ENCODE measurements around the gene SCRG1.

Gene SCRG1

DNA sequence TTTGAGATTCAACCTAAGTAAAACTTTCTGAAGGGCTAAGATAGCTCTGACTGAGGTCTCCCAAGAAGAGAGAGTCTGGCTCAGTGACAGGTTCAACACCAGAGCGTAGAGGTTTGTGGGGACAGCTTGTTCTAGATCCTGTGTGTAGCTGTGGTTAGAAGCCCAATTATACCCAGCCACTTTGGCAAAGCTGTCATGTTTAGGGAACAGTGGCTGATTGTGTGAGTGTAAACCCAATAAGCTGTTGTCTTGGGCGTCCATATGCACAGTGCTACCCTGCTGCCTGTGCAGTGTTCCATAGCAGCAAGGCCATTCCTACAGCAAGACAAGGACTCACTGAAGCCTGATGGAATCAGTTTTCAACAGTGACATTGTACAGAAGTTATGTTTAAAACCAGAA, 11.2 kb upstream of the SCRG1 start:
- DNase-seq, result no peak

DNA sequence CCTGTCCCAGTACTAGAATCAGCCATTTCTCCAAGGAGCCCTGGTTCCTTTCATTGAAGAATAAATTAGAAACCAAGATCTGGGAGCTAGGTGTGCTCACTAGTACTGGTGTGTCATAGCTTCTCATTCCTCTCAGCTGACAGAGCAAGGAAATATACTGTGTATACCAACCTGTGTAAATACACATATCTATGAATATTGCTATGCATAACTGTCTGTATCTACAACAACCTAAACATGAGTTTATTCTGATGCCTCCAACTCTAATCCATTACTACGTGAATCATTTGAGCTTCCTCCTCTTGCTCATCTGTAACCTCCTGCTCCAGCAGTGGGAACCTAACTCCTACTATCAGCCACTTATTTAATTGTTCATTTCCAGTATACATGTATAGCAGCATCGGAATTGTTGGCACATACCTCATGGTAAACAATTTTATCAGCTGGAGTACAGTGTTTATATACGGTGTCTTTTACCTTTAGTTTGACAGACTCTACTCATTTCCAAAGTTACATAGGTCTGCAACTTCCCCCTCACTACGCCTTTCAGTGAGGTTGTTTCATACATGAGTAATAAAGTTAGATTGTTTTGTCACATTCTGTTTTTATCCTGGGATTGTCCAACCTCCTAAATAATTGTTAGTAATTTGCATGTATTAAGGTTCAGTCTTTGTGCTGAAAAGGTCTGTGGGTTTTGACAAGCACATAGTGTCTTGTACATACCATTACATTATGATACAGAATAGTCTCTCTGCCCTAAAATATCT, 7.1 kb upstream of the SCRG1 start:
- no peak for DNase-seq

DNA sequence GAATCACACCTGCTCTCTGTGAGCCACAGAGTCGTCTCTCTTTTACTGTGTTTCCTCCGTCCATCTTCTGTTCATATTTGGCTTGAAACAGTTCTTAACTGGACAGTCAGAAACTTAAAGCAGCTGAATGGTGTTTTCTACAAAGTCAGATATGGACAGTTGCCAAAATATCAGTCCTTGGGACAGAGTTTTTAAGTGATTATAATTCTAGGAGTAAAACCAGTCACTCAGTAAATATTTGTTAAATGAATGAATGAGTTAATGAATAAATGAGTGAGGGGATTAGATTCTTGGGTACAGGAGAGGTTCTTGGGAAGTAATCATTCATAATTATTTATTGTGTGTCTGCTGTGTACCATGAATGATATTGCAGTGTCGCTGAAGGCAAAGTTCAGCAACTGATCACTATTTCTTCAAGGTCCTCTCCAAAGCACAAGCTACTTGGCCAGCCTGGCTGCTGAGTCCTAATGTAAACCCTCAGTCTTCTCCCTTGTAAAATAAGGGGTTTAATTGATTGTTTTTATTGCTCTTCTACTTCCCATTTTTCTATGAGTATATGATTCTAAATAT, 5.5 kb upstream of the SCRG1 start:
- no peak for DNase-seq

DNA sequence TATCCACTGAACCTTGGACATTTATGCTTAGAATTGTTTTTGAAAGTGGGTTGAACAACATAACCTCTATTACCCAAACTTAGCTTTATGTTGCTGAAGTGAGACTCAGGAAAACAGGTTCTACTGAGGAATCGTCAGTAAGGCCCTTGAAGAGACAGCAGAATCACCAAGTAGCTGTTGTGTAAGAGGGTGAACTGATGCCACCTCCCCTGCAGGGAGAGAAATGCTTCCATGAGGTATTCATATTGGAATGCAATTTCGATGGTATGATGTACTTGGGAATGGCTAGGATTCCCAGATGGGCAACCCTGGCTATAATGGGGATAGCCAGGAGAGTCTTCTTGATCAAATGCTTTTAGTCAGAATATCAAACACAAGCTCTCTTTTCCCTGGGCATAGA, 4.1 kb upstream of the SCRG1 start:
- DNase-seq, result no peak

DNA sequence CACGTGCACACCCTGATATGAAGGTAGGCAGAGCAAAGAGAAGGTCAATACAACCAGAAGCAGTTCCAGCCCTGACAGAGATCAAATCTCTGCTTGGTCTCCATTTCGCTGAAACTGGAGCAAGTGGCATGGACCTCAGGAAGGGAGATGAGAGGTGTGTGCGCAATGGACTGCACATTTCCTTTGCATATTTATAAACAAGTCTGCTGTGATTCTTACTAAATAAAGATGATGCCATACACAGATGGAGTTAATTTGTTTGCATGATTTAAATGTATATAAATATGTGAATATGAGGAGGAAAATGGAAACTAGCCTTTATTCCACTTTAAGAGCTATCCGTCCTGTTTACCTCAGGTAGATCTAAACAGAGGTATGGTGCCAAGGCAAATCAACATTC, 2.1 kb upstream of the SCRG1 start:
- DNase-seq, result no peak

DNA sequence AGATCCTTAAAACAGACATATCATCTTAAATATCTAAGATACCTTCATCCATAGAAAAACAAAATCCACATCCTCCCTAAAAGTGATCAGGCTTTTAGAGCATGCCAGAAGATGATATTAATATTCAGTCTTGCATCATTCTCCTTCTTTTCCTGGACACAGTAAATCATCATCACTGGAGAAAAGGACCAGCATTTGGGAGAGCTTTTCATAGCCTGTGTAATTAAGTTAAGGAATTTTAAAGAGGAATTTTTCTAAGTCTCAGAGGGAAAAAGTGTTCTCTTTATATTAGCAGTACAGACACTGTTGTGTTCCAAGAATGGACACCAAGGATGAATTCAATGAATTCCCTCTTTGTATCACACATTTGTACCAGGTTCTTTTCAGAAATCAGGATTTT, 696 bp downstream of the SCRG1 start:
- no peak for DNase-seq

DNA sequence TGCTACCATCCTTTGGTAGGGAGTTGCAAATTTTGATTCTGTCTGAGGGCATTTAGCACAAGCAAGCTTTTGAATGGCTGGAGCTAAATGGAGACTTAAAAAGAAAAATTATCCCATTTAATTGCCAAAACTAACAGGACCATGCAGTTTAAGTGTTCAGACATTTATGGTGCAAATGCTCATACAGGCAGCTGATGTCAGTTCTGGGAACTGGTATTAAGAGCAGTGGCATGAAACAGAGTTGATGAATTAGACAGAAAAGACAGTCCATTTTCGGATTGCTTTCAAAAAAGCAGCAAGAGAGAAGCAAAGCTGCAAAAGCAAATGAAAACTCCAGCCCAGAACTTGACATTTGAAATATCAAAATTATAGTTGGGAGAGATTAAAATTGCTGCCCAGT, 1.3 kb downstream of the SCRG1 start:
- no peak for DNase-seq

DNA sequence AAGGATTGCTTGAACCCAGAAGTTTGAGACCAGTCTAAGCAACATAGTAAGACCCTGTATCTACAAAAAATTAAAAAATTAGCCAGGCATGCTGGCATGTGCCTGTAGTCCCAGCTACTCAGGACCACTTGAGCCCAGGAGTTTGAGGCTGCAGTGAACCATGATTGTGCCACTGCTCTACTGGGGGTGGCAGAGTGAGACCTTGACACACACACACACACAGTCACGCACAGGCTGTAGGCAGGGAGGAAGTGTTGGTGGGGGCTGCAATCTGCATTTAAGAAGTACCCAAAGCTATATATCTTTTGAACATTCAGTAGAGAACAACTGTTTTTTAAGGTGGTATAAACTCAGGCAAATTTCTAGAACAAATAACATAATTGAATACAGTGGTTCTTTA, 7.2 kb downstream of the SCRG1 start:
- no peak for DNase-seq

DNA sequence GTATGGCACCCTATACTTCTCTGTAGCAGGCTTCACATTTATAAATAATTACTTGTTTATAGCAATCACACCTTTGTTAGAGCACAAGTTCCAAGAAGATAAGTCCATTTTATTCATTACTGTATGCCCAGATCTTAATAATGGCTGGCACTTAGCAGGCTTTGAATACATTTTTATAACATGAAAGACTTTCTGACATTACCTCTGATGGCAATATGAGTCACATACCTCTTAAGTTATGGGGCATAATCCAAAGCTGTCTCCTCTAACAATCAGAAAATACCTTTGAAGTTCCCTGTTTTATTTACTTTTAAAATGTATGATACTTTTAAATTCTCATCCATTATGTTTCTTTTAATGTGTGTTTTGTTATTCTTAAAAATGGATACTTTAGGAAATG, 12.2 kb downstream of the SCRG1 start:
- no peak for DNase-seq

DNA sequence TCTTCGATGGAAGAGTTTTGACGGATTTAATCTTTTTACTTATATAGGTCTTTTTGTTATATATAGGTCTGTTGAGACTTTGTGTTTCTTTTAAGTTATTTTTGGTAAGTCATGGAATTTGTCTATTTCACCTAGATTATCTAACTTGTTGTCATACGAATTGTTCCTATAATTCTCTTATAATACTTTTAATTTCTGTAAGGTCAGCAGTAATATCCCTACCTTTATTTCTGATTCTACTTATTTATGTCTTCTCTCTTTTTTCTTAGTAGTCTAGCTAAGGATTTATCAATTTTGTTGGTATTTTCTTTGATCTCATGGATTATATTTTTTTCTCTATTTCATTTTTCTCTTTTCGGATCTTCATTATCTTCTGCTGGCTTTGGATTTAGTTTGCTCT, 16.6 kb downstream of the SCRG1 start:
- DNase-seq, result no peak

DNA sequence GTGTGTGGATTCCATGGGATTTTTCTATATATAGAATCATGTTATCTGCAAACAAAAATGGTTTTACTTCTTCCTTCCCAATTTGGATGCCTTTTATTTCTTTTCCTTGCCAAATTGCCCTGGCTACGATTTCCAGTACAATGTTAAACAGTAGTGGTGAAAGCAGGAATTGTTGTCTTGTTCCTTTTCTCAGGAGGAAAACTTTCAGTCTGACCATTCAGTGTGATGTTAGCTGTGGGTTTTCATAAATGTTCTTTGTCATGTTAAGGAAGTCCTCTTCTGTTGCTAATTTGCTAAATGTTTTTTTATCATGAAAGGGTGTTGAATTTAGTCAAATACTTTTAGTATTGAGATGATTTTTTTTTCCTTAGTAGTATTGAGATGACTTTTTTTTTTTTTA, 17.3 kb downstream of the SCRG1 start:
- no peak for DNase-seq

DNA sequence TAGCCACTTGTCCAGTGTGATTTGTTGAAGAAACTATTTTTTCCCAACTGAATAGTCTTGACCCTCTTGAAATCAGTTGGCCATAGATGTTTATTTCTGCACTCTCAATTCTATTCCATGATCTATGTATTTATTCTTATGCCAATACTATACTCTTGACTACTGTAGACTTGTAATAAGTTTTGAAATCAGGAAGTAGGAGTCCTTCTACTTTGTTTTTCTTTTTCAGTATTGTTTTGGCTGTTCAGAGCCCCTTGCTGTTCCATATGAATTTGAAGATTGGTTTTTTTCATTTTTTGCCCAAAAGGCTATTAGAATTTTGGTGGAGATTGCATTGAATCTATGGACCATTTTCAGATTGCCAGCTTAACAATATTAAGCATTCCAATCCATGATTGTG, 17.9 kb downstream of the SCRG1 start:
- no peak for DNase-seq

DNA sequence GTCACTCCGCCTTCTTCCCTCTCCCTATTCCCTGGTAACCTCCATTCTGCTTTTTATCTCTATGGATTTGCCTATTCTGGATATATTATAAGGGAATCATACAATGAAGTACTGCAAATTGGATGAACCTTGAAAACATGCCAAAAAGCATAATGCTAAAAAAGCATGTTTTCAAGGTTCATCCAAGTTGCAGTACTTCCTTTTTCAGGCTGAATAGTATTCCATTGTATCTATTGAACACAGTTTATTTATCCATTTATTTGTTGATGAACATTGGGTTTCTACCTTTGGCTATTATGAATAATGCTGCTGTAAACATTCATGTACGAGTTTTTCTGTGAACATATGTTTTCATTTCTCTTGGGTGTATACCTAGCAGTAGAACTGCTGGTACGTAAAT, 19.0 kb downstream of the SCRG1 start:
- DNase-seq, result no peak

DNA sequence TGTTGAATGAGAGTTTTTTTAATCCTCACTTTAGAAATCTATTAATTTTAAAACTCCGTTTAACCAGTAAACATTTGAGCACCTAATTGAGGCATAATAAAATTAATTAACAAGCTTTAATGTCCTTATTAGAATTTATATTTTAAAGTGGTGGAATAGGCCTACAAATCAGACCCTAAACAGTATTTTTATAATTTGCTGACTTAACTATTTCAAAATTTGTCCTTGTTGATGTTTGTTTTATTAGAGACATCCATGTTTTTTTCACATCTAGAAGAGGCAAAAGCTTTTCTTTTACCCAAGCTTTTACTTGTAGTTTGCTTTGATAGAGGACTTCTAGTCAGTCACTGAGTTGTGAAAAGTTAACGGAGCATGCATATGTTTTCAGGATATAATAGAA, 24.3 kb downstream of the SCRG1 start:
- no peak for DNase-seq

DNA sequence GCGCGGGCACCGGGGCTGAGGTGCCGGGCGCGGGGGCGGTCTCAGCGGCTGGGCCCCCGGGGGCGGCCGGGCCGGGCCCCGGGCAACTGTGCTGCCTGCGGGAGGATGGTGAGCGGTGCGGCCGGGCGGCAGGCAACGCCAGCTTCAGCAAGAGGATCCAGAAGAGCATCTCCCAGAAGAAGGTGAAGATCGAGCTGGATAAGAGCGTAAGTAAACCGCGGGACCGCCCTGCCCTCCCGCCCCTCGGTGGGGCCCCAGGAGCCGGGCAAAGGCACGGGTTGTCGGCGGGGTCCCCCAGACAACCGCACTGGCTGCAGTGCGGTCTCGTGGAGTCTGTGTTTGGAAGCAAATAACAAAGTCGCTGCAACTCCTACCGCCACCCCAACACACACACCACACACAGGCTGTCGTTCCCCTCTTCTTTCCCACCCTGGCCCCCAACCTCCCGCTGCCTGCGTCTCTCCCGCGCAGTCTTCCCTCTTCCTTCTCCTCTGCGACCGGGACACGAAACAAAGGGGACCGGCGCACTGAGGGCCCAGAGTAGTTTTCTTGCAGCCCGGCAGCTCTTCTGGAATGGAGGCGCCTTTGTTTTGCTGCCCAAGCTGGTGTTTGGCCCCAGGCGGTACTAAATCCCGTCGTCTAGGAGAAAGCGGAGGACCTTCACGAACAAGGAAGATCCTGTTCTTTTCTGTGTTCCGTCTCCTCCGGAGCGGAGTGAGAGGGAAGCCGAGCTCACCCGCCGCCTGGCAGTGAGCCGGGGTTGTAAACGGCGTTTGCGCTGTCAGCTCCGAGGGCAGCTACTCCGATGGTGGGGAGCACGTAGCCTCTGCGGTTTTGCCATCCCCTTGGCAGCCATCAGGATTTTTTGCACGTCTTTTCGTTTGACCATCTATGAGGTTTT, 27.4 kb downstream of the SCRG1 start:
- DNase-seq, result peak; percentile 57

DNA sequence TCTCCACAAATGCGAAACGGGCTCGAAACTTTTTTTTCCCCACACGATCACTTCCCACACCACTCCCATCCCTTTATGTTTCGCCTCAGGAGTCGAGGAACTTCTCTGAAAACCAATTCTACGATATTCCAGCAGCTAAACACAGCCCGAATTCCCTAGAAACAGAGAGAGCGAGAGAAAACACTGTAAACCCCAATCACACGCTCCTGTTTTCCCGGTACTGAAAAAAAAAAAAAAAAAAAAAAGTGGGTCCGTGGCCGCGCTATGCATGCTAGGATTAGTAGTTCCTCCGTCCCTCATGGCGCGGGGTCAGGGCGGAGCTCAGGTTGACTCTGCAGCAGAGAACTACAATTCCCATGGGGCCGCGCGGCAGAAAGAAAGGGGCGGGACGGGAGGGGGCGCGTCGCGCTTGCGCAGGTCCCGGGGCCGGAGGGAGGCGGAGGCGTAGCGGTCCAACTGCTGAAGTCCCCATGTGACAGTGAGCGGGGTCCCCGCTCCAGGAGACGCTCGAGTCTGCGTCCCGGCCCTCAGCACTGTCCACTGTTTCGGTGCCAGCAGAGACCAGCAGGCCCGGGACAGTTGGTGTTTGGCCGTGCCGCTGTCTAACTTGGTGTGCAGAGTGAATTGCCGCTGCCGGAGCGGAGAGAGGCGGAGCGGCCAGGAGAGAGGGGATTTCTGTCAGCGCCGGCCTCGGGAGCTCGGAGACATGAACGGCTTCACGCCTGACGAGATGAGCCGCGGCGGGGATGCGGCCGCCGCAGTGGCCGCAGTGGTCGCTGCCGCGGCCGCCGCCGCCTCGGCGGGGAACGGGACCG, 28.2 kb downstream of the SCRG1 start, which contains the start of gene SAP30:
SAP30 (plus strand) TSS at position 478 of the 815 bp plus-strand sequence; CDS start at position 707, 229 bp downstream.
- DNase-seq, result peak; percentile 98

DNA sequence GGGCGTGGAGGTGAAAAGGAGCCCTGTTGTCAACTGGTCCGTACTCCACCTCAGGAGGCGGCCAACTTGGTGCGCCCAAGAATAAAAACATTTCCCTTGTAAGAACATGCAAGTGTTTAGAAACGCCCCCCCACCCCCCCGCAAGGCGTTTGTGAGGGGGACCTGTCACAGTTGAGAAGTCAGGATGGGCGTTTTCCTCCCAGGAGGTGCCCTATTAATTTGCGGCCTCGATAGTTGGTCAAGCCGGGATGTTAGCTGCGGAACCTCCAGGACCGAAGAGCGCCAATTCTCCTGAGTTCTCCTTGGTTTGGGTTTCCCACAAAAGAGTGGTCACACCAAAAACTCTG, 28.8 kb downstream of the SCRG1 start:
- peak; percentile 70 for DNase-seq

DNA sequence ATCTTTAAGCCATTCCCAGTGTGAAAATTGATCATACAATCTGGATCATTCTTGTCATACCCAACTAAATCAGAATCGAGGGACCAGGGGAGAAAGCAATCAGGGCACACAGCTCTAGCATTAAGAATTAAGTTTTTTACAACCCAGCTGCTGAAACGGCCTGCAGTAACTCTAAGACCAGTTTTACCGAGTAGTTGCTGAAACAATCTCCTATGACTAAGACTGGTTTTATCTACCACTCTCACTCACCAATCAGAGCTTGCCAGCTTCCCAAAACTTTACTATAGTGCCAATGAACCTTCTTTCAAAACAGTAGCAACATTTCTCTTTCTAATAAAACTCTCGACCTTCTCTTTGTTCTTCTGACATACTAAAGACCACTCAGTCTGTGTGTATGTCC, 31.0 kb downstream of the SCRG1 start:
- no peak for DNase-seq

DNA sequence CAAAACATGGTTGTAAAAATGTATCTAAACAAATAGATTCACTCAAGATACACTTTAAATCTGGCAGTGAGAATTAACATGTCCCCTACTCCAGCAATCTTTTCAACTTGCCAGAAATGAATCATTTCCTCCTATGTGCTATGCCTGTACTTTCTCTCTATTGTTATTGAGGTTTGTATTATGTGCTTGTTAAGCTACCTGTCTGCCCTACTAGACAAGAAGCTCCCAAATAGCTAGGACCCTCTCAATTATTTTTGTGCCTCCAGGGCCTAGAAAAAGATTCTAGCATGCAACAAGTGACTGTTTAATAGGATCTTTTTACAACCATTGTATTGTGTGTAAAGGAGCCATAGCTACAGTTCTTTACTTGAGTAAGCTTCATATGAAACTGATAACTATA, 31.6 kb downstream of the SCRG1 start:
- DNase-seq, result no peak

DNA sequence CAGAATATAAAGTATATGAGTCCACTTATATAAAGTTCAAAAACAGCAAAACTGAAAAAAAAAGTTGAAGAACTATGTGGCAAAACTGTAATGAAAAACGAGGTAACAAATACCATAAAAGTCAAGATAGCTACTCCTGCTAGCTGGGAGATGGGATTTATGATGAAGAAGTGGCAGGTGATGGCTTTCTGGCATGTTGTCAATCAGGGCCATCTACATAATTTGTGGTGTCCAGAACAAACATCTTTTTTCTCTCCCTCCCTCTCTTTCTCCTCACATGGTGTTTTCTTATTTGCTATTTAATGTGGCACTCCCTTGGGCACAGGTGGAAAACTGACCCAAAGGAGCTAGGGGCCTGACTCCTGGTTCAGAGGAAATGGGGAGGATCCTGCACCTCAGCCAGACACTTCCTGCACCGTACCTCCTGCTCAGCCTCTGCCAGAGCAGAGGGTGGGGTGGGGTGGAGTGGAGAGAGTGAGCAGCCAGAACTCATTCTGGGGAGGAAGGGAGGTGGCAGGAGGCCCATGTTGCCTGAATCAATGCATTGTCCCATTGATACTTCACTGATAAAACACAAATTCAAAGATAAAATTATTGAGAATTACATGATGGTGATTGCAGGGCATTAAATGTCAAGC, 33.4 kb downstream of the SCRG1 start:
- DNase-seq, result no peak

DNA sequence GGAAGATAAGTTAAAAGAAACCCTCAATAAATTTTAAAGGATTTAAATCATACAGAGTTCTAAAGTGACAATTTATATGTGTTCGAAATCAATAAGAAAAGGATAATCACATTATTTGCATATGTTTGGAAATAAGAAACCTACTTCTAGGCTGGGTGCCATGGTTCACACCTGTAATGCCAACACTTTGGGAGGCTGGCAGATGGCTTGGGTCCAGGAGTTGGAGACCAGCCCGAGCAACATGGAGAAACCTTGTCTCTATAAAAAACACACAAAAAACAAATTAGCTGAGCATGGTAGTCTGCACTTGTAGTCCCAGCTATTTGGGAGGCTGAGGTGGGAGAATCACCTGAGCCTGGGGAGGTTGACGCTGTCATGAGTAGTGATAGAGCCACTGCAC, 36.2 kb downstream of the SCRG1 start:
- no peak for DNase-seq

DNA sequence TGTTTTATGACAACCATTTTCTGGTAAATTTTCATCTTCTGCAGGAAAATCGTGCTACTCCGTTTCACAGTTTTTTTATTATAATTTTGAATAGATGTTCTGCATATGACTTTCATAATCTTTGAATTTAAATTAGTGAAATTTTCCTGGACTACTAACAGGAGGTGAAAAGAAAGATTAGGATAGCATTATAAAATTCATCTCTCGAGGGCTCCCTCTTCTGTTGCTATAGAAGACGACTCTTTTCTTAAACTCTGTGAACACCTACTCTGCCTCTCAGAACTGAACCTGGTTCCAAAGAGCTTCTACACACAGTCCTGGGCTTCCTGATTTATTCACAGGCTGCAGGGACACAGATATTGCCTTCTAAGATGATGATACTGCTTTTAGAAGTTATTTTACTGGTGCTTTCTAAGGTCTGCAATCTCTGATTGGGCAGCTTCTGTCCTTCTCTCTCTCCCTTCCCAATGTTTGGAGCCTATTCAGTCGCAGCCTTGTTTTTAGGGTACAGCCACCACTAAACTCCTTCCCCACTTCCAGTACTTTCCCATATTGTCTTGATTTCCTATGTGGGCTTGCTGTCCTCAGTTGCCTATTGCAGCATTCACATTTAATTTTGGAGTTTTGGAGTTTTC, 38.2 kb downstream of the SCRG1 start:
- no peak for DNase-seq

Measured in activated T-cell treated with anti-CD3 and anti-CD28 coated beads, Interleukin-2, amount 50 U/mL, for 1 hour (primary cell).